Inflammatory macrophage treated with lipopolysaccharide for 1 hour (primary cell): Measurements from ENCODE around the gene TBATA.
A peak's percentile ranks its signal among the peaks of the same experiment; 100 is the strongest.

Experiments
- DNase-seq, 2 donors: peaks; one replicate each; pipeline ENCODE4 v3.0.0-alpha.2; 2020 to 2022

TBATA gene

GRCh38 chr10:70785190-70785589 is at the start of gene TBATA:
Gene TBATA, minus strand, starts transcription at chr10:70785377. Its CDS starts 1,998 bp downstream, at chr10:70783379.
- DNase-seq, result no peak

- DNase-seq, result peak; percentile 77 to 83
Observed at GRCh38 chr10:70834441-70835151, 49.4 kb upstream of the TBATA start.

GRCh38 chr10:70834021-70834420 is 48.8 kb upstream of the TBATA start:
- peak; percentile 16 to 20 for DNase-seq

GRCh38 chr10:70833601-70834000 is 48.4 kb upstream of the TBATA start:
- no peak for DNase-seq

- peak; percentile 90 to 93 for DNase-seq
Observed at GRCh38 chr10:70832852-70833528, 47.8 kb upstream of the TBATA start.

GRCh38 chr10:70832221-70832620 is 47.0 kb upstream of the TBATA start:
- peak; percentile 29 to 38 for DNase-seq

- peak; percentile 43 to 46 for DNase-seq
Observed at GRCh38 chr10:70830164-70830563, 45.0 kb upstream of the TBATA start.

GRCh38 chr10:70829543-70829942 is 44.4 kb upstream of the TBATA start:
- DNase-seq, result no peak

- DNase-seq, result no peak
Observed at GRCh38 chr10:70828923-70829322, 43.7 kb upstream of the TBATA start.

GRCh38 chr10:70827086-70827757 is 42.0 kb upstream of the TBATA start:
- DNase-seq, result no peak

- DNase-seq, result no peak
Observed at GRCh38 chr10:70822076-70822820, 37.1 kb upstream of the TBATA start.

- DNase-seq, result no peak
Observed at GRCh38 chr10:70820976-70821750, 36.0 kb upstream of the TBATA start.

GRCh38 chr10:70816220-70816894 is 31.2 kb upstream of the TBATA start:
- DNase-seq, result peak in 1 of 2 donors; percentile 29

- peak; percentile 70 to 94 for DNase-seq
Observed at GRCh38 chr10:70815504-70816219, 30.5 kb upstream of the TBATA start, which contains the start of gene SGPL1. Gene SGPL1, plus strand, starts transcription at chr10:70815948. Its CDS starts 906 bp downstream, at chr10:70816854.

GRCh38 chr10:70814126-70814525 is 28.9 kb upstream of the TBATA start:
- no peak for DNase-seq

- no peak for DNase-seq
Observed at GRCh38 chr10:70812814-70813213, 27.6 kb upstream of the TBATA start.

- DNase-seq, result no peak
Observed at GRCh38 chr10:70811881-70812280, 26.7 kb upstream of the TBATA start.

GRCh38 chr10:70810967-70811366 is 25.8 kb upstream of the TBATA start:
- DNase-seq, result no peak

- DNase-seq, result no peak
Observed at GRCh38 chr10:70809726-70810125, 24.5 kb upstream of the TBATA start.

GRCh38 chr10:70809011-70809611 is 23.9 kb upstream of the TBATA start:
- no peak for DNase-seq
